OCI-LY3 (cell line): ENCODE results near the gene FIBIN.

Experiments
- CTCF ChIP-seq: fragments of 200-600, 300-600 bp; sonication (generic); IDR thresholded peaks from 2 replicates; pipeline ENCODE4 v1.5.1; 2014; ENCODE audit warnings: antibody characterized with exemption, low read length, low read depth
- EZH2phosphoT487 ChIP-seq: fragments of 200-600 bp; shearing (Covaris generic); IDR thresholded peaks from 2 replicates; pipeline ENCODE4 v1.6.1; 2018; ENCODE audit warnings: antibody characterized with exemption, mixed run types, low read depth

- TF ChIP-seq EZH2phosphoT487 (no peak), CTCF (no peak)
These were observed 19.7 kb upstream of the FIBIN start for GRCh38 chr11:26974069-26974783.
